ENCODE results near the gene PLEKHA1.

The PLEKHA1 gene

DNA sequence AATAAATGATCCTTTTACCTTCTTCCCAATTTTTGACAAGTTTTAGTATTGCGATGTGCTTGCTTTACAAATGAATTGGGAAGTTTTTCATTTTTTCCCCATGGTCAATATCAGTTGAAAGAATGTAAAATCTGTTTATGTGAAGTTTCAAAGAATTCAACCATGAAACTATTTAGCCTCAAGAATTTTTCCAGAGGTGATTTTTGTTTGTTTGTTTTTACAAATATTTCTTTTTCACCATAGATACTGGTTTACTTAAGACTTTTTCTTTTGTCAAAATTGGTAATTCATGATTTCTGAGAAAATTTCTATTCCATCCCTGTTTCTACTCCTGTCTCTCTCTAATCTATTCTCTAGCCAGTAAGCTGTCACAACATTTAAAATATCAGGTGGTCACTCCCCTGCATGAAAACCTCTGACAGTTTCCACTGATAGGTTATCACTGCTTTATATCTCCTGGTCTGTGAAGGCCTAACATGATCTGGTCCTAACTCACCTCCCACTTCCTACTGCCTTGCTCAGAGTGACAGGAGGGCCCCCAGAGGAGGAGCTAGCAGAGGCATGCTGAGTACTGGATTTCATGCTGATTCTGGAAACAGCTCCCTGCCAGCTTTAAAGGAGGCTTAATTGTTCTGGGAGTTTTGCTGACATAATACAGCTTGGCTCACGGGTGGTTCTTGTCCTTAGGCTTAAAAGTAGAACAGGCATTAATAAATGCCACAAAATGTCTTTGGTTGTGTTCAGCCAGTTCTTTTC lies 72.3 kb downstream of the PLEKHA1 start:
- H3K4me3 ChIP-seq (ENCODE audit: low read depth, low read length) = no peak overlapping the region
- TF ChIP-seq, protein P1, sequence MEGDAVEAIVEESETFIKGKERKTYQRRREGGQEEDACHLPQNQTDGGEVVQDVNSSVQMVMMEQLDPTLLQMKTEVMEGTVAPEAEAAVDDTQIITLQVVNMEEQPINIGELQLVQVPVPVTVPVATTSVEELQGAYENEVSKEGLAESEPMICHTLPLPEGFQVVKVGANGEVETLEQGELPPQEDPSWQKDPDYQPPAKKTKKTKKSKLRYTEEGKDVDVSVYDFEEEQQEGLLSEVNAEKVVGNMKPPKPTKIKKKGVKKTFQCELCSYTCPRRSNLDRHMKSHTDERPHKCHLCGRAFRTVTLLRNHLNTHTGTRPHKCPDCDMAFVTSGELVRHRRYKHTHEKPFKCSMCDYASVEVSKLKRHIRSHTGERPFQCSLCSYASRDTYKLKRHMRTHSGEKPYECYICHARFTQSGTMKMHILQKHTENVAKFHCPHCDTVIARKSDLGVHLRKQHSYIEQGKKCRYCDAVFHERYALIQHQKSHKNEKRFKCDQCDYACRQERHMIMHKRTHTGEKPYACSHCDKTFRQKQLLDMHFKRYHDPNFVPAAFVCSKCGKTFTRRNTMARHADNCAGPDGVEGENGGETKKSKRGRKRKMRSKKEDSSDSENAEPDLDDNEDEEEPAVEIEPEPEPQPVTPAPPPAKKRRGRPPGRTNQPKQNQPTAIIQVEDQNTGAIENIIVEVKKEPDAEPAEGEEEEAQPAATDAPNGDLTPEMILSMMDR (IDR thresholded peaks at IDR 0.05; ENCODE audit: low read depth, low read length, missing control alignments) = no peak
- DNase-seq (ENCODE audit: low read depth) = no peak

DNA sequence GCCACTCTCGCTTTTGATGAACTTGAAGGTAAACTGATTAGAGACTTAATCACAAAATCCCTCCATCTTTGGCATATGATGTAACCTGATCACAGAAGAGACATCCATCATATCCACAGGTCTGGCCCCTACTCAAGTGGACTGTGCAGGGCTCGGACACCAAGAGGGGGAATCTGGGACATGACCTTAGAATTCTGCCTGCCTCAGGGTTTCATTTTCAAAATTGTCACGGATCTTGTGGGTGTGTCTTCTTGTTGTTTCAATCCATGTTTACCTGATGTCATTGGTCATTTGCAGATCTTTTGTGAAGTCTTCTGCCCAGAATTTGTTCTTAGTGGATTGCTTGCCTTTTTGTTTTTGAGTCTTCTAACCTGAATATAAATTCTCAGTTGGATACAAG lies 74.1 kb downstream of the PLEKHA1 start:
- TF ChIP-seq, protein P1 (IDR thresholded peaks at IDR 0.05; ENCODE audit: low read depth, low read length, missing control alignments) = no peak
- H3K4me3 ChIP-seq (ENCODE audit: low read depth, low read length) = no peak overlapping the region
- DNase-seq (ENCODE audit: low read depth) = no peak

DNA sequence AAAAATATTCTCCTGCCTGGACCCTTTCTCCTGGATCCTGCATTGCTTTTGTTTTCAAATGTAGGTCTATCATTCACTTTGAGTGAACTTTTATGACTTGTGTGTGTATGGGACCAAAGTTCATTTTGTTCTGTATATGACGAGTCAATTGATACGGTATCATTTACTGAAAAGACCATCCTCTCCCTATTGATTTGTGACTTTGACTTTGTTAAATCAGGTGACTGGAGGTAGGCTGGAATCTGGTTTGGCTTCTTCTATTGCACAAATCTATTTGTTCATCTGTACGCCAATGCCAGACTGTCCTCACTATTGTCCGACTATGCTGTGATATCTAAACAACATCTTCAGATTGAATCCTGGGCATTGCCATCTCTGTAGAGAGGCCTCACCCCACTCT lies 74.6 kb downstream of the PLEKHA1 start:
- no peak for DNase-seq (ENCODE audit: low read depth)
- TF ChIP-seq, protein P1 (IDR thresholded peaks at IDR 0.05; ENCODE audit: low read depth, low read length, missing control alignments) = no peak
- no peak overlapping the region for H3K4me3 ChIP-seq (ENCODE audit: low read depth, low read length)

DNA sequence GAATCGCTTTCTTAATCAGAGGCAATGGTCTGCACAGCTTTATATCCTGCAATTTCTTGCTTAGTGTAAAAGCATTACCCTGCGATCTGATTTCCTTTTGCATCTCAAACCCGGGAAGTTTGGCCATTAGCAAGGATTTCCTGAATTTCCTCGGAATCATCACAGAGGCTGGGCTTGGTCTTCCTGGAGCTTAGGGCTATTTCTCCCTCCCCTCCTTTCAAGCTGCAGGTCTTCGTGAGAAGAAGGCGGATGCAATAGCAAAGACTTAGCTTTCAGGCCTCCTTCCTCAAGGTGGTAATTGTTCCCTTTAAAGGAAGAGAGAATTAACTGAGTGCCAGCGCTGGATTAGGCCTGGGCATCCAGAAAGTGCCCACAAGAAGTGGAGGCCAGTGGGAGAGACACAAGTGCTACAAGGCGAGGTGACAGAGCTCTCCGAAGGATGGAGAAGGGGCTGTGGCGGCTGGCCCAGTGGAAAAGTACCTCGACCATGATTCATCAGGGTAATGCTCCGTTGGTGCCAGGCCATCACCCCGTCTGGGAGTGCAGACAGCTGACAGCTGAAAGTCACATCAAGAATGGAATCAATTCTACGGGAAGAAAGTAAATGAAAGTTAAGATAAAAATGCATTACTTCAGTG lies 76.0 kb downstream of the PLEKHA1 start:
- DNase-seq (ENCODE audit: low read depth) = no peak
- no peak overlapping the region for H3K4me3 ChIP-seq (ENCODE audit: low read depth, low read length)
- TF ChIP-seq, protein P1 (IDR thresholded peaks at IDR 0.05; ENCODE audit: low read depth, low read length, missing control alignments) = no peak

DNA sequence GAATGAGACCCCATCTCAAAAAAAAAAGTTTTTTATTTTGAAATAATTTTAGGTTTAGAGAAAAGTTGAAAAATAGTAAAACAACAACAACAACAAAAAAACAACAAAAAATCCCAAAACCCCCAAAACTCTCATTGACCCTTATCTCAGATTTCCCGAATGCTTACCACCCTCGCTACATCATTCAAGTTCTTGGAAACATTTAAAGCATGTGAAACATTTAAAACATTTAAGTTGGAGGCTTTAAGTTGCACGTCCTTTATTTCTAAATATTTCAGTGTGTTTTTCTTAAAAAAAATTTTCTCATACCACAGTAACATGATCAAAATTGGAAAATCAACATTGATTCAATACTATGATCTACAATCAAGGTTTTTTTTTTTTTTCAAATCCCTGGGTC lies 79.6 kb downstream of the PLEKHA1 start:
- TF ChIP-seq, protein P1 (IDR thresholded peaks at IDR 0.05; ENCODE audit: low read depth, low read length, missing control alignments) = no peak
- no peak for DNase-seq (ENCODE audit: low read depth)
- no peak overlapping the region for H3K4me3 ChIP-seq (ENCODE audit: low read depth, low read length)

DNA sequence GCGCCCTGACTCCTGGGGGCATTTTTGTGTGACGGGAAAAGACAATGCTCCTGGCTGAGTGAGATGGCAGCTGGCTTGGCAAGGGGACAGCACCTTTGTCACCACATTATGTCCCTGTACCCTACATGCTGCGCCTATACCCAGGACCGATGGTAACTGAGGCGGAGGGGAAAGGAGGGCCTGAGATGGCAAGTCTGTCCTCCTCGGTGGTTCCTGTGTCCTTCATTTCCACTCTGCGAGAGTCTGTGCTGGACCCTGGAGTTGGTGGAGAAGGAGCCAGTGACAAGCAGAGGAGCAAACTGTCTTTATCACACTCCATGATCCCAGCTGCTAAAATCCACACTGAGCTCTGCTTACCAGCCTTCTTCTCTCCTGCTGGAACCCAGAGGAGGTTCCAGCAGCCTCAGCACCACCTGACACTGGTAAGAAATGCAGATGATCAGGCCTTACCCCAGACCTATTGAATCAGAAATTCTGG lies 80.1 kb downstream of the PLEKHA1 start, which contains the start of gene ARMS2:
ARMS2 (plus strand) TSS at position 51 of the 478 bp plus-strand sequence; CDS start at position 126, 75 bp downstream.
- TF ChIP-seq, protein P1 (IDR thresholded peaks at IDR 0.05; ENCODE audit: low read depth, low read length, missing control alignments) = no peak

More for the DNA sequence above, 80.1 kb downstream of the PLEKHA1 start, which contains the start of gene ARMS2:
- no peak within 1 kb of the TSS for H3K4me3 ChIP-seq (ENCODE audit: low read depth, low read length)
- DNase-seq (ENCODE audit: low read depth) = no peak

Data from GM12864 (cell line).